Skin epidermis (tissue), 12 donors: Measurements from ENCODE around the gene ECE2.

Source experiments
- H3K27ac ChIP-seq, 21 experiments: fragments of 200-600 bp; sonication (generic) in 11 of 21; one replicate each; pipeline ENCODE4 v1.5.0; 2020; ENCODE audit warnings: mild to moderate bottlenecking in 3 of 21, inconsistent platforms in 2 of 21, moderate library complexity in 2 of 21
- H3K4me3 ChIP-seq, 7 experiments: fragments of 200-600 bp; sonication (generic) in 2 of 7; one replicate each; pipeline ENCODE4 v1.5.0; 2020; ENCODE audit warnings: inconsistent platforms in 2 of 7, mild to moderate bottlenecking in 2 of 7, moderate library complexity in 1 of 7

ECE2 gene

DNA sequence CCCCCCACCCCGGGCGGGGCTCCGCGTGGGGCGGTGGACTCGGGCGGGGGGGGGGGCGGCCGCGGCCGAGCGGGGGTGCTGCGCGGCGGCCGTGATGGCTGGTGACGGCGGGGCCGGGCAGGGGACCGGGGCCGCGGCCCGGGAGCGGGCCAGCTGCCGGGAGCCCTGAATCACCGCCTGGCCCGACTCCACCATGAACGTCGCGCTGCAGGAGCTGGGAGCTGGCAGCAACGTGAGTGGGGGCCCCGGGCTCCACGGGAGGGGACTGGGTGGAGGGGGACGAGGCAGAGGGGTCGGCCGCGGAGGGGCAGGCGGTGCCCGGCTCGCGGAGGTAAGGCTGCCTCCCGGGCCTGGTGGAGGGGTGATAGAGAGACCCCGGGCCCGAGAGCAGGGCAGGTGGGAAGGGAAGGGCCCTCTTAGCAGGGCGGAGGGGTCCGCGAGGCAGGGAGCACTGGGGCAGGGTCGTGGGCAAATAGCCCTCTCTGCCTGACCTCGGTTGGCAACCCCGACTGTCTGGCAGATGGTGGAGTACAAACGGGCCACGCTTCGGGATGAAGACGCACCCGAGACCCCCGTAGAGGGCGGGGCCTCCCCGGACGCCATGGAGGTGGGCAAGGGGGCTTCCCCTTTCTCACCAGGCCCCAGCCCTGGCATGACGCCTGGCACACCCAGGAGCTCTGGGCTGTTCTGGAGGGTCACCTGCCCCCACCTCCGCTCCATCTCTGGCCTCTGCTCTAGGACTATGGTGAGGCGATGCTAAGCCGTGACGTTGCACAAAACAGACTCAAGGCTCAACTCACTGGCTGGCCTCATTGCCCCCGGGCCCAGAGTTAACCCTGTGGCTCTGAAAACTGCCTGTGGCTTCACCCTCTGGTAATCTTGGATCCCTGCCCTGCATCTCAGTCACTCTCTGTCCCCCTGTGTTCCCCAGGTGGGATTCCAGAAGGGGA is at the start of gene ECE2:
Gene ECE2 (plus strand): TSS at position 62 of the 950 bp plus-strand sequence. CDS start 132 bp downstream, at position 194.
- Histone ChIP-seq H3K4me3 (no peak within 1 kb of the TSS), H3K27ac (no peak within 1 kb of the TSS)

DNA sequence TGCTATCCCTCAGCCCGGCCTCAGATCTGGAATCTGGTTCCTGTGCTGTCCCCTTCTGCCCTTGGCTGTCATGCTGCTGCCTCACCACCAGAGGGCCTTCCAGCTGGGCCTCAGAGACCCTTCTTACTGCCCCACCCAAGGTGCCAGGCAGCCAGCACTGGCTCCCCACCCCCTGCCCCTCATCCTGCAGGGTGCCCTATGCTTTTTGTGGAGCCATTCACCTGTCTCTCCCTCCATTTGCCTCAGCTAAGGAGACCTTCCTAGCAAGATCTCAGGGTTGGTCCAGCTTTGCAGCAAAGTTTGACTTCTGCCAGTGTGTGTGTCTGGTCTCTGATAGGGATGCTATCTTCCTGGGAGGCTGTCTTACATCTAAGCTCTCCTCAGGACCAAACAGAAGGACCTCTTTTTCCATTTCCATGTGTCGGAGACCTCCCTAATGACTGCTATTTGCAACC is 48.3 kb upstream of the ECE2 start:
- H3K27ac ChIP-seq = no peak overlapping the region
- H3K4me3 ChIP-seq = no peak overlapping the region

DNA sequence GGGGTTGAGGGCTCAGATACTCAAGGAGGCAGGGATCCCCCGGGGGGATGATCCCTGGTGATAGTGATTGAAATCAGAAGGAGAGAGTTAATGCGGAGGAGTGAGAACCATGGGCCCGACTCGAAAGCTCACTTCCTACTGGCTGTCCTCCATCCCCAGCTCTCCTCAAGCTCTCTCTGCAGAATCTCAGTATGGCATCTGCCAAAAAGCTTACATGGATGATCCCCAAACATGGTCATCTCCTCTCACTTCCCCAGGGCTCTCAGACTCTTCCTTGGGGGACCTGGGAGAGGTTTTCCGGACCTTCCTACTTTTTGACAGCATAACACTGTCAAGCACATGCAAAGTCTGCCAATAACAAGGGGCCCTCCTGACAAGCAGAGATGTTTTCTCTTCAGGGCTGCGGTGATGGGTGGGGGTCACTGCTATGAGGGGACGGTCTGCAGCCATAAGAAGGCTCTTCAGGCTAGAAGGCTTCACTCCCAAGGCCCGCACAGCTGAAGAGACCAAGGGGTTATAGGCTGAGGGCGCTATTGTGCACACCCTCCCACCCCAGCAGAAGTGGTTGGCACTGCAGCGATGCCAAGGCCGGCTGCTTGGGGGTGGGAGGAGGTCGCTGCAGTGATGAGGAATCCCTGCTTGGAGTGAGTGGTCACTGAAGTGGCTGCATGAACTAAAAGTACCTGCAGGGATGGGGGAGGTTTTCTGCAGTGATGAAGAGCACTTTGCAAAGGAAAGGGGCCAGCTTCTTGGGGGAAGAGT is 47.3 kb upstream of the ECE2 start:
- H3K27ac ChIP-seq = no peak overlapping the region
- no peak overlapping the region for H3K4me3 ChIP-seq

DNA sequence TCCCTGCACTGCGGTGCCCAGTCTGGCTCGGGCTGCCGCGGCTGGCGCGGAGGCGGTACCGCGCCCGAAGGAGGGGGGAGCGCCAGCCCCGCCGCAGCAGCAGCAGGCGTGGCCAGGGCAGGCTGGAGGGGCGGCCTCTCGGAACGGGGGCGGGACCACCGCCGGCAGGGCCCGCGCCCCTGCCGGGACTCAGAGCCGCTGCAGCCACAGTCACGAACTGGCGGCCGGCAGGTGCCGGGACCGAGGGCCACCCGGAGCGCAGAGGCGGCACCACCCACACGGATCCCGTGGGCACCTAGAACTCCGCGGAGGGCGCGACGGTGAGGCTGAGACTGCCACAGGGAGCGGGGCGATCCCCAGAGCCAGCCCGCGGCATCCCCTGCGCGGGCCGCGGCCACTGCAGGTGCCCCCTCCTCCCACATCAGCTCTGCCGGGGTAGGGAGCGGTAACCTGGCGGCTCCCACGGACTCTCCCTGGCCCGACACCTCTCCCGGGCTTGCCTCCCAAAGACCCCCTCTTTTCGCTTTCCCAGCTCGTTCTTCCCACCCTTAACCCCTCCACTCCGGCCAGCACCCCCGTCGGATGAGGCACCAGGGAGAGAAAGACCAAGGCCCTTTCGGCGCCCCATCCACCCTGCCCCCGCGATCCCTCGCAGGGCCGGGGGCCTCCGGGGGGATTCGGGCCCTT is 46.3 kb upstream of the ECE2 start, which contains the start of gene VWA5B2:
Gene VWA5B2 (plus strand): TSS at position 192 of the 687 bp plus-strand sequence. CDS start 944 bp downstream, outside the sequence.
- Histone ChIP-seq H3K4me3 (peak within 1 kb of the TSS; percentile 19 to 44 (median 31)), H3K27ac (no peak within 1 kb of the TSS)

DNA sequence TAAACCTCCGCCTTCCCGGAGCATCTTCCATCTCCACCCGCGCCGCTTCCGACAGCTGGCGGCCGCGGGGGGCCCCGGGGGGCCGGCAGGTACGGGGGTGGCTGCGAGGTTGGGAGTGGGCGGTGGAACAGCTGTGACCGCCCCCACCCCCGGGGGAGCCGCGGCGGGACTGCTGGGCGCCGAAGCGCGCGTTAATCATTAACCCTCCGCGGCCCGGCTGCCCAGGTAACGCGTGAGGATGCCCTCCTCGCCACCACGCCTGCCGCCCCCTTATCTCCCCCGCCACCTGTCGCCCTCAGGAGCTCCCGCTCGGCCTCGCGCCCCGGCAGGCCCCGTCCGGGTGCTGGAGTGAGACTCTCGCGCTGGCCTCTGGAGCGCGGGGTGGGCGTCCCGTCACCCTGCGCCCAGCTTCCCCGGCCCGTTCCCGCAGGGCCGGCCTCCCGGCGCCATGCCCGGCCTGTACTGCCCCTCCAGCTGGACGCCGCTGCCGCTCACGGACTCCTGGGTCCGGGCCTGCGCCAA is 45.7 kb upstream of the ECE2 start:
- peak overlapping the region; percentile 19 to 44 (median 31) for H3K4me3 ChIP-seq
- H3K27ac ChIP-seq = no peak overlapping the region

DNA sequence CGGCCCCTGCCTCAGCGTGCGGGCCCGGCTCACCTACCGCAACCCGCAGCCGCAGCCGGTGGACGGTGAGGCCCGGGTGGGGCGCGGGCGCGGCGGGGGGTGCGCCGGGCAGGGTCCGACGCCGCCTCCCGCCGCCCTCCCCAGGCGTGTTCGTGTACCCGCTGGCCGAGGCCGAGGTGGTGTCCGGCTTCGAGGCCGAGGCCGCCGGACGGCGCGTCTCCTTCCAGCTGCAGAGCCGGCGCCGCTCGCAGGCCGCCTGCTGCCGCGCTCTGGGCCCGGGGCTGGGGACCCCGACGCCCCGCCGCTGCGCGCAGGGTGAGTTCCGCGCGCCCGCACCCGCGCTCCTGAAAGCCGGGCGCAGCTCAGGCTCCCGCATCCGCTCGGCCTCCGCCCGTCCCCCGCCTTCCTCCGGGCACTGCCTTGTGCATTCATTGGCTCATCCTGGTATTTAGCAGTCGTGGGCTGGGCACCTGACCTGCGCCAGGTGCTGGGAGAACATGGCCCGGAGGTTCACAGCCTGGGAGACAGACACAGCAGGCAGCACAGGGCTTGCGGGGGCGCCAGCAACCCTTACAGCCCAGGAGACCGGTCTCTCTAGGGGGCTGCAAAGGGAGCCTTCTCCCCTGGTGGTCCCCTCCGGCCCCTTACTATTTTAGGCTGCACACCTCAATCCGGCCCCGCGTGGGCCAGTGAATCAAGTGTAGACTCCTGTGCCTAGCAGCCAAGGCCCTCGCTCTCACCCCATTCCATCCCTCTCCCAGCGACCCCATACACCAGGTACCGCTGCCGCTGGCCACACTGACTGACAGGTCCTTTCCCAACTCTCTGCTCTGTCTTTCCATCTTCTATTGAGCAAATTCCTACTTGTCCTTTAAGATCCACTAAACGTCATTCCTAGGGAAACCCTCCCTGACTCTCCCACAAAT is 45.0 kb upstream of the ECE2 start:
- H3K4me3 ChIP-seq = peak overlapping the region in 5 of 7 experiments; percentile 28 to 44 (median 39)
- no peak overlapping the region for H3K27ac ChIP-seq

DNA sequence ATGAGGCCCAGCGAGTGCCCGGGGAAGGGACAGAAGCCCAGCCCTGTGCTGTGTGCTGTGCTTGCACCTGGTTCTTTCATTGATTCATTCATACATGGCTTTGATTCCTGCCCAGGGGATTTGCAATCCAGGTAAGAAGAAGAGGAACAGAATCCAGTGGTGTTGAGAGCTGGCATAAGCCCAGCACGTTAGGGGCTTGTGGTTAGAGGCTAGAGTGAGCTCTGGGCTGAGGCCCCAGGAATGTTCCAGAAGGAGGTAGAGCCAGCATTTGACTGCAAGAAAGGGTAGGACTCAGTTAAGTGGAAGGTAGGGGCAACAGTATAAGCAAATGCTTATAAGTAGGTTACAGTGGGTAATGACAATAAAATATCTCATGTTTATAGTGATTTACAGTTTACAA is 44.2 kb upstream of the ECE2 start:
- no peak overlapping the region for H3K4me3 ChIP-seq
- no peak overlapping the region for H3K27ac ChIP-seq

DNA sequence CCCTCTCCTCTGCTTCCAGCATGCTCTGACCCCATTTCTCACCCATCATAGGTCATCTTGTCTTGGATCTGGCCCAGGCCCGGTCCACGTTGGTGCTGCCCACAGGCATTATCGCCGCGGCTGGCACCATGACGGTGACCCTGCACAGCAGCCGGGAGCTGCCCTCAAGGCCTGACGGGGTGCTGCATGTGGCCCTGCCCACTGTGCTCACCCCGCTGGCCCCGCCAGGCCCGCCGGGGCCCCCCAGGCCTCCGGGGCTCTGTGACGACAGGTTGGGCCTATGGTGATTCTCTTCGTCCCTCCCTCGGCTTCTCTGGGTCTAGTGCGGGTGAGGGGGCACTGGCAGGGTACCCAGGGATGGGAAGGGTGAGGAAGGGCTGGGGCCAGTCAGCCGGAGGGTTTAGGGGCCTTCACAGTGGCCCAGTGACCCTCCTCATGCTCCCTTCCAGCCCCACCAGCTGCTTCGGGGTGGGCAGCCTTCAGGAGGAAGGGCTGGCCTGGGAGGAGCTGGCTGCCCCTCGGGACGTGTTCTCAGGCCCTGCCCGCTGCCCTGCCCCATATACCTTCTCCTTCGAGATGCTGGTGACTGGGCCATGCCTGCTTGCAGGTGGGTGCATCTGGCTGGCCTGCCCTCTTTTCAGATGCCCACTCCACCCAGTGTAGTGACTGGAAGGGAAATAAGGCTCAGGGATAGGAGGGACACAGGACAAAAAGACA is 42.5 kb upstream of the ECE2 start:
- H3K27ac ChIP-seq = no peak overlapping the region
- no peak overlapping the region for H3K4me3 ChIP-seq

DNA sequence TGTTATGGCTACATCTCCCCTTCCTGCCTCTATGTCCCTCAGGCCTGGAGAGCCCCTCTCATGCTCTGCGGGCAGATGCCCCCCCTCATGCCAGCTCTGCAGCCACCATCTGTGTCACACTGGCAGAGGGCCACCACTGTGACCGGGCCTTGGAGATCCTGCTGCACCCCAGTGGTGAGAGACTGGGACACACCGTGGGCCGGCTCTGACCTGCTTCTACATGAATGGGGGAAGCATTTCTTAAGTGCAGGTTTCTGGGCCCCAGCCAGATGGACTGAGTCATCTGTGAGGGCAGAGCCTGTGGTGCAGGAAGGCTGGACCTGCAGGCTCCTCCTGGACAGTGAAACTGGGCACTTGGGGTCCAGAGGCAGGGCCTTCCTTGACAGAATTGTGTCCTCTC is 41.6 kb upstream of the ECE2 start:
- H3K27ac ChIP-seq = no peak overlapping the region
- H3K4me3 ChIP-seq = no peak overlapping the region

DNA sequence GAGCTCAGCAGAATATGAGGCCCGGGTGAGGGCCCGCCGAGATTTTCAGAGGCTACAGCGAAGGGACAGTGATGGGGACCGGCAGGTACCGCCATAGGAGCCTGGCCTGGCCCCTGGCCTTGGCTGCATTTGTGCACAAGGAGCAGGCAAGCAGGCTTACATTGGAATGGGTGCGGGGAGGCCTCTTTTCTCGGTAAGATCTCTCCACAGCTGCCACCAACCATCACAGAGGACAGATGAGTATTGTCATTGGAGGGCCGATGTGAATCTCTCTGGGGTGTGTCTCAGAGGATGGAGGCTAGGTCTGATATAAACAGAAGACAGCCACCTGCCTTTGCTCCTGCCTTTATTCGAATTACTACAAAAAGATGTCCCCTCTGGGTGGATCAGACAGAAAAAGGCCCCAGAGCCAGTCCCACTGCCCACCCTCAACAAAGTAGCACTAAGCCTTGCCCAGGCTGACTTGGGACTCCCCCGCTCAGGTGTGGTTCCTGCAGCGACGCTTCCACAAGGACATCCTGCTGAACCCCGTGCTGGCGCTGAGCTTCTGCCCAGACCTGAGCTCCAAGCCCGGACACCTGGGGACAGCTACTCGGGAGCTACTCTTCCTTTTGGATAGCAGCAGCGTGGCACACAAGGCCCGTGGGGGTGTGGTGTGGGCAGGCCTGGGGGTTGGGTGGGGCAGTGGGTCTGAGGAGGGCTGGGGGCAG is 41.0 kb upstream of the ECE2 start:
- no peak overlapping the region for H3K27ac ChIP-seq

DNA sequence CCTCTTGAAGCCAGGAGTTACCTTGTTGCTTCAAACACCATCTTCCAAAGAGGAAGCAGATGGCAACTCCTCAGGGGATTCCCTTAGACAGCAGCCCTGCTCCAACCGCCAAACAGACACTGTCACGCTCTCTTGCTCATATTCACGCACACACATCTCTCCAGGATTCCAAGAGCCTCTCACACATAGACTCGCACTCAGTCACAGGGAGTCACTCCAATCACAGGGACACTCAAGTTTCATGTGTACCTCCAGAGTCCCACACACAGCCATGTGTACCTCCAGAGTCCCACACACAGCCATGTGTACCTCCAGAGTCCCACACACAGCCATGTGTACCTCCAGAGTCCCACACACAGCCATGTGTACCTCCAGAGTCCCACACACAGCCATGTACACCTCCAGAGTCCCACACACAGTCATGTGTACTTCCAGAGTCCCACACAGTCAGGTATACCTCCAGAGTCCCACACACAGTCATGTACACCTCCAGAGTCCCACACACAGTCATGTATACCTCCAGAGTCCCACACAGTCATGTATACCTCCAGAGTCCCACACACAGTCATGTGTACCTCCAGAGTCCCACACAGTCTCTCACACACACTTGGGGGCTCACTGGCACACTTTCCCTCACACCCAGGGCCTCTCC is 40.3 kb upstream of the ECE2 start:
- no peak overlapping the region for H3K4me3 ChIP-seq
- no peak overlapping the region for H3K27ac ChIP-seq

More for the DNA sequence above, 41.0 kb upstream of the ECE2 start:
- H3K4me3 ChIP-seq = no peak overlapping the region

DNA sequence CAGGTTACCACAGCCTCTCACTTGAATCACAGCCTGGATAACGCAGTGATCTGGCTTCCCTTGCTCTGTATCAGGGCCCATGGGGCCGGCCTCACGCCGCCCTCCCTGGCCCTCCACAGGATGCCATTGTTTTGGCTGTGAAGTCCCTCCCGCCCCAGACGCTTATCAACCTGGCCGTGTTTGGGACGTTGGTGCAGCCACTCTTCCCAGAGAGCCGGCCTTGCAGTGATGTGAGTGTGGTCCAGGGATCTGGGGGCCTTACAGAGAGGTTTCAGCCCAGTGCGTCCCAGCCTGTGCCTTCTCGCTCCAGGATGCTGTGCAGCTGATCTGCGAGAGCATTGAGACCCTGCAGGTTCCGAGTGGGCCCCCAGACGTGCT is 39.8 kb upstream of the ECE2 start:
- Histone ChIP-seq H3K4me3 (no peak overlapping the region), H3K27ac (no peak overlapping the region)

DNA sequence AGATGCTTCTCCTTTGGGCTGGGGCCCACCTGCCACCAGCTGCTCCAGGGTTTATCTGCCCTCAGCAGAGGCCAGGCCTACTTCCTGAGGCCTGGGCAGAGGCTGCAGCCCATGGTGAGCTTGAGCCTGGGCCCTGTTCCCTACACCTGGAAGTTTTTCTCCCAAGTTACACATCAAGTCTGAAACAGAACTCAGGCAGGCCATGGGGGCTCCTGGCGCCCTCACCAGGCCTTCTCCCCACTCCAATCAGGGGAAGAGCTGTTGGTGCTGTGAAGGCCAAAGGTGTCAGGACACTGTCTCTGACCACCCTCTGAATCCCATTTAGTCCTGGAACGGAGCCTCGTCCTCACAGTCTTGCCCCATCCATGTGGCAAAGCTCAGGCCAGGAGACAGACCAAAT is 39.2 kb upstream of the ECE2 start:
- Histone ChIP-seq H3K27ac (no peak overlapping the region), H3K4me3 (no peak overlapping the region)

DNA sequence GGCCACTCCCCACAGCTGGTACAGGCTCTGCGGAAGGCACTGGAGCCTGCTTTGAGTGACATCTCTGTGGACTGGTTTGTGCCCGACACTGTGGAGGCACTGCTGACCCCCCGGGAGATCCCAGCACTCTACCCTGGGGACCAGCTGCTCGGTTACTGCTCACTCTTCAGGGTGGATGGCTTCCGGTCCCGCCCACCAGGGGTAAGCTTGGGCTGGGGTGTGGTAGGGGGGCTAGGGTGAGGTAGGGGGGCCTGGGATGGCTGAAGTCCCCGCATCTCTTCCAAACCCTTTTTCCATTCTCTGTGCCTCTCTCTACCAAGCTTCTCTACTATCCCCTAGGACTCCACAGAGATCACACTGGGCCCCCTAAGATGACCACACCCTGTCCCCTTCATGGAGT is 38.6 kb upstream of the ECE2 start:
- Histone ChIP-seq H3K4me3 (no peak overlapping the region), H3K27ac (no peak overlapping the region)

DNA sequence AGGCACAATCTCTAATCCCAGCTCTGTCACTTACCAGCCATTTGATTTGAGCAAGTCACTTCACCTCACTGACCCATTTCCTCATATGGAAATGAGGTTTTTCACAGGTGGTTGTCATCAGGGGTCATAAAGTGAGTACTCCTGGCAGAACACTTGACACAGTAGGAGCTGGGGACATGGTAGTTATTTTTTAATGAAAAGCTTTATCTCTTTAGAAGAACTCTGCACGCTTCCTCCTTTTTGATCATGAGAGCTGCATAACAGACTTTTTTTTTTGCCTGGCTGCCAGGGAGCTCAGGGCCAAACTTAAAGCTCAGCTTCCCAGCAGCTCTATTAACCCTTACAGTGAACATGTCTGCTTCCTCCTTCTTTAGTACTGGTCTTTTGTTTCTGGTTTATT is 38.0 kb upstream of the ECE2 start:
- no peak overlapping the region for H3K4me3 ChIP-seq
- no peak overlapping the region for H3K27ac ChIP-seq

DNA sequence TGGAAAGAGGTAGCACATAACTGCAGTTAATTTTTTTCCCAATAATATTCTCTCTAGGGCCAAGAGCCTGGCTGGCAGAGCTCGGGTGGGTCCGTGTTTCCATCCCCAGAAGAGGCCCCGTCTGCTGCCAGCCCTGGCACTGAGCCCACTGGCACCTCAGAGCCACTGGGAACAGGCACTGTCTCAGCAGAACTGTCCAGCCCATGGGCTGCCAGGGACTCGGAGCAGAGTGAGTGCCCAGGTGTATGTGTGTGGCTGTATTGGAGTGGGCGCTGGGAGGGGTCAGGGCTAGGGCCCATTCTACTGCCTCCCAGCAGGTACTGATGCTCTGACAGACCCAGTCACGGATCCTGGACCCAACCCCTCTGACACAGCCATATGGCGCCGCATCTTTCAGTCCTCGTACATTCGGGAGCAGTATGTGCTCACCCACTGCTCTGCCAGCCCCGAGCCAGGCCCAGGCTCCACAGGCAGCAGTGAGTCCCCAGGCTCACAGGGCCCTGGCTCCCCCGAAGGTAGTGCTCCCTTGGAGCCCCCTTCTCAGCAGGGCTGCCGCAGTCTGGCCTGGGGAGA is 37.5 kb upstream of the ECE2 start:
- Histone ChIP-seq H3K27ac (no peak overlapping the region), H3K4me3 (no peak overlapping the region)

DNA sequence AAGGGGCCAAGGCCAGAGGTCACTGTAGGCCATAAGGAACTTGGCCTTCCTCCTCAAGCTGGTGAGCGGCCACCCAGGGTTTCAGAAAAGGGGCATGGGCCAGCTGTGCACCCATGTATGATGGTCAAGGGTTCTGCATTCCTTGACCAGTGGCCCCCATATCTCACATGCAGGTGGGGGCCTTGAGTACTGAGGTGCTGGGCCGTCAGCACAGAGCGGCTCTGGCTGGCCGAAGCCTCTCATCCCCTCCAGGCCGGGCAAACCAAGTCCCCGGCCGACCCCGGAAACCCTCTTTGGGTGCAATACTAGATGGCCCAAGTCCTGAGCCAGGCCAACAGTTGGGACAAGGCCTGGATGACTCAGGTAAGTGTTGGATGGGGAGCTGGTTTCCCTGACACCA is 36.6 kb upstream of the ECE2 start:
- no peak overlapping the region for H3K4me3 ChIP-seq
- H3K27ac ChIP-seq = no peak overlapping the region
